SK-N-SH (cell line): ENCODE data around the gene ERGIC1.

Experiments
- CTCF ChIP-seq: fragments of 200-600 bp; sonication (generic); IDR thresholded peaks from 2 replicates; pipeline ENCODE4 v1.6.1; 2017; ENCODE audit warnings: antibody characterized with exemption, mild to moderate bottlenecking, moderate library complexity
- EP300 ChIP-seq, 2 experiments: IDR thresholded peaks; 2 replicates each; pipeline versions ENCODE4 v1.4.0 to v1.6.1; 2012; ENCODE audit warnings: borderline replicate concordance in 1 of 2, low read depth in 1 of 2, low read length in 1 of 2
- EZH2phosphoT487 ChIP-seq: fragments of 200-600 bp; sonication (generic); IDR thresholded peaks from 2 replicates; pipeline ENCODE4 v1.6.1; 2017; ENCODE audit warnings: low read depth, mixed run types, mild to moderate bottlenecking, antibody characterized with exemption, moderate library complexity, borderline replicate concordance
- FOXM1 ChIP-seq: IDR thresholded peaks from 2 replicates; pipeline ENCODE4 v1.4.0; 2012; ENCODE audit warnings: low read depth, mild to moderate bottlenecking
- JUND ChIP-seq: IDR thresholded peaks from 2 replicates; pipeline ENCODE4 v1.4.0; 2012
- MAX ChIP-seq: IDR thresholded peaks from 2 replicates; pipeline ENCODE4 v1.4.0; 2012; ENCODE audit warnings: low read depth
- POLR2AphosphoS5 ChIP-seq: IDR thresholded peaks from 2 replicates; pipeline ENCODE4 v1.6.1; 2012; ENCODE audit warnings: low read depth, low read length
- RCOR1 ChIP-seq: fragments of 150-350 bp; IDR thresholded peaks from 2 replicates; pipeline ENCODE4 v1.6.1; 2017; ENCODE audit warnings: antibody characterized with exemption, low read length
- SMC3 ChIP-seq: IDR thresholded peaks from 2 replicates; pipeline ENCODE4 v1.6.1; 2012; ENCODE audit warnings: low read depth, low read length, improper control_type of control experiment
- TAF1 ChIP-seq: IDR thresholded peaks from 2 replicates; pipeline ENCODE4 v1.6.1; 2012; ENCODE audit warnings: low read depth, mild to moderate bottlenecking, low read length, moderate library complexity, borderline replicate concordance
- TCF12 ChIP-seq: IDR thresholded peaks from 2 replicates; pipeline ENCODE4 v1.4.0; 2012
- USF1 ChIP-seq: IDR thresholded peaks from 2 replicates; pipeline ENCODE4 v1.4.0; 2012; ENCODE audit warnings: low read depth, borderline replicate concordance
- YY1 ChIP-seq: IDR thresholded peaks from 2 replicates; pipeline ENCODE4 v1.4.0; 2012; ENCODE audit warnings: low read depth, mild to moderate bottlenecking

GRCh38 chr5:172999974-173000373, 165.9 kb downstream of the ERGIC1 start:
- TF ChIP-seq POLR2AphosphoS5 (no peak), EP300 (IDR thresholded peaks at IDR 0.05; ENCODE audit: borderline replicate concordance in 1 of 2, low read depth in 1 of 2, low read length in 1 of 2) (no peak), MAX (no peak), CTCF (no peak), USF1 (no peak), SMC3 (no peak), JUND (no peak), TCF12 (no peak), FOXM1 (no peak), RCOR1 (no peak), YY1 (no peak), TAF1 (no peak), EZH2phosphoT487 (no peak)
